Stimulated activated naive CD4-positive, alpha-beta T cell (primary cell): ENCODE measurements around the gene ATP12A.
"Not testable (repeated sequence)": the region's sequence is repeated elsewhere in the genome, so short reads cannot be mapped to it uniquely, and the experiment has no call there.

Experiments used
- DNase-seq, 6 experiments: peaks; one replicate each; lab custom pipeline; 2025; lab: John Stamatoyannopoulos, UW

Gene ATP12A

GRCh38 chr13:24730873-24731567, 50.8 kb downstream of the ATP12A start:
- DNase-seq = not testable (repeated sequence)

GRCh38 chr13:24734950-24735349, 54.7 kb downstream of the ATP12A start:
- no peak for DNase-seq

GRCh38 chr13:24737042-24737441, 56.8 kb downstream of the ATP12A start:
- DNase-seq = no peak

GRCh38 chr13:24738366-24738847, 58.2 kb downstream of the ATP12A start:
- no peak for DNase-seq

GRCh38 chr13:24740014-24740890, 60.0 kb downstream of the ATP12A start:
- DNase-seq = no peak

GRCh38 chr13:24741016-24741662, 60.9 kb downstream of the ATP12A start:
- DNase-seq = no peak

- DNase-seq = no peak
These were observed 61.6 kb downstream of the ATP12A start for GRCh38 chr13:24741791-24742190.

GRCh38 chr13:24742294-24742693, 62.1 kb downstream of the ATP12A start:
- DNase-seq = no peak

GRCh38 chr13:24742977-24743376, 62.8 kb downstream of the ATP12A start:
- DNase-seq = no peak

GRCh38 chr13:24744247-24744646, 64.0 kb downstream of the ATP12A start:
- no peak for DNase-seq

- DNase-seq = no peak
These were observed 65.3 kb downstream of the ATP12A start for GRCh38 chr13:24745516-24745860.

- DNase-seq = no peak
These were observed 65.8 kb downstream of the ATP12A start for GRCh38 chr13:24745861-24746617.

- no peak for DNase-seq
These were observed 66.5 kb downstream of the ATP12A start for GRCh38 chr13:24746618-24747247.

GRCh38 chr13:24747248-24748060, 67.2 kb downstream of the ATP12A start:
- no peak for DNase-seq

GRCh38 chr13:24748061-24748400, 67.8 kb downstream of the ATP12A start:
- DNase-seq = no peak

- no peak for DNase-seq
These were observed 79.0 kb downstream of the ATP12A start for GRCh38 chr13:24759197-24759596.
